Measurements from ENCODE around the gene MEF2A.

The MEF2A gene

GRCh38 chr15:99564221-99565048 is 1.3 kb upstream of the MEF2A start:
- DNase-seq (ENCODE audit: low spot score), result no peak

- DNase-seq (ENCODE audit: low spot score), result no peak
Observed at GRCh38 chr15:99565049-99565298, 810 bp upstream of the MEF2A start.

- DNase-seq (ENCODE audit: low spot score), result peak; percentile 12
Observed at GRCh38 chr15:99566157-99566897, 543 bp downstream of the MEF2A start.

- DNase-seq (ENCODE audit: low spot score), result peak; percentile 4
Observed at GRCh38 chr15:99568625-99569352, 3.0 kb downstream of the MEF2A start.

GRCh38 chr15:99571299-99571698 is 5.5 kb downstream of the MEF2A start:
- no peak for DNase-seq (ENCODE audit: low spot score)

- no peak for DNase-seq (ENCODE audit: low spot score)
Observed at GRCh38 chr15:99574048-99574447, 8.3 kb downstream of the MEF2A start.

GRCh38 chr15:99574502-99574901 is 8.7 kb downstream of the MEF2A start:
- DNase-seq (ENCODE audit: low spot score), result no peak

GRCh38 chr15:99578809-99579208 is 13.0 kb downstream of the MEF2A start:
- DNase-seq (ENCODE audit: low spot score), result no peak

- no peak for DNase-seq (ENCODE audit: low spot score)
Observed at GRCh38 chr15:99580076-99580475, 14.3 kb downstream of the MEF2A start.

GRCh38 chr15:99582508-99582960 is 16.8 kb downstream of the MEF2A start:
- DNase-seq (ENCODE audit: low spot score), result no peak

GRCh38 chr15:99584081-99584600 is 18.4 kb downstream of the MEF2A start:
- no peak for DNase-seq (ENCODE audit: low spot score)

- no peak for DNase-seq (ENCODE audit: low spot score)
Observed at GRCh38 chr15:99586121-99586520, 20.3 kb downstream of the MEF2A start.

- no peak for DNase-seq (ENCODE audit: low spot score)
Observed at GRCh38 chr15:99589801-99590200, 24.0 kb downstream of the MEF2A start.

GRCh38 chr15:99590913-99591646 is 25.3 kb downstream of the MEF2A start:
- peak; percentile 19 for DNase-seq (ENCODE audit: low spot score)

GRCh38 chr15:99592145-99592791 is 26.5 kb downstream of the MEF2A start:
- DNase-seq (ENCODE audit: low spot score), result peak; percentile 55

GRCh38 chr15:99593070-99593469 is 27.3 kb downstream of the MEF2A start:
- DNase-seq (ENCODE audit: low spot score), result no peak

GRCh38 chr15:99594916-99595315 is 29.1 kb downstream of the MEF2A start:
- no peak for DNase-seq (ENCODE audit: low spot score)

GRCh38 chr15:99598296-99598695 is 32.5 kb downstream of the MEF2A start:
- DNase-seq (ENCODE audit: low spot score), result no peak

- no peak for DNase-seq (ENCODE audit: low spot score)
Observed at GRCh38 chr15:99603828-99604227, 38.0 kb downstream of the MEF2A start.

GRCh38 chr15:99604865-99605264 is 39.1 kb downstream of the MEF2A start:
- DNase-seq (ENCODE audit: low spot score), result peak; percentile 70

- DNase-seq (ENCODE audit: low spot score), result peak; percentile 46
Observed at GRCh38 chr15:99605490-99605931, 39.7 kb downstream of the MEF2A start.

Data from kidney tubule cell (primary cell).